Measurements from ENCODE around the gene IQCH.

DNA sequence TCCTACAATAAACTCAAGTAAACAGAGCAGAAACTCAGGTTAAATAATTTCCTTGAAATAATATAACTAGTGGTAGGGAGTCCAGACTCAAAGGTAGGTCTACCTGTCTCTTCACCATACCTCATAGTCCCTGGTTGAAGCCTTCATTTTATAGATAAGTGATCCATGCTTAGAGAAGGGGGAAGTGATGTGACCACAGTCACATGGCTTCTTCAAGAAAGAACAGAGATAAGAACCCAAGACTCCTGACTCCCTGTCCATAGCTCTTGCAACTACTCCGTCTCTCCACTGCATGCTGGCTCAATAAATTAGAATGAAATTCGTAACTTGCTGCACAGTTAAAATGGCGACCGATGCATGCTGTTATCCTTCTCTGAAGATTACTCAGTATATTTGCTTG, 255.3 kb downstream of the IQCH start:
- no peak for TF ChIP-seq CTCF (conservative IDR thresholded peaks at IDR 0.05 in 1 of 2, IDR thresholded peaks at IDR 0.05 in 1 of 2; ENCODE audit: low read depth in 1 of 2, low read length in 2 of 2)
- no peak for TF ChIP-seq EZH2 (IDR thresholded peaks at IDR 0.05; ENCODE audit: low read length, missing control alignments)
